Breast epithelium (tissue), 4 donors: ENCODE data around the gene TEC. TPM values are rescaled to one million over a fixed set of nuclear protein-coding genes. Genes with fewer than 3 reads are reported as not detected.

Experiments
- DNase-seq, 2 donors: peaks; one replicate each; pipeline ENCODE4 v3.0.0-alpha.2; 2019; ENCODE audit warnings: low spot score in 2 of 2
- H3K27ac ChIP-seq, 2 donors: fragments of 200-600 bp; sonication (generic) in 1 of 2; one replicate each; pipeline ENCODE4 v1.5.1; 2016 to 2019; ENCODE audit warnings: mild to moderate bottlenecking in 1 of 2
- H3K27me3 ChIP-seq, 2 donors: fragments of 200-600 bp; sonication (generic) in 1 of 2; one replicate each; pipeline versions ENCODE4 v1.5.1 to v1.6.0; 2017 to 2019; ENCODE audit warnings: control low read depth in 1 of 2, mild to moderate bottlenecking in 1 of 2
- H3K36me3 ChIP-seq: fragments of 200-600 bp; one replicate; pipeline ENCODE4 v1.5.1; 2019
- H3K4me1 ChIP-seq, 2 donors: fragments of 200-600 bp; sonication (generic); one replicate each; pipeline ENCODE4 v1.5.1; 2016 to 2019; ENCODE audit warnings: control low read depth in 1 of 2
- H3K4me3 ChIP-seq, 3 donors: fragments of 200-600 bp; sonication (generic); 1 replicate in 2 of 3; 2 replicates in 1 of 3; pipeline ENCODE4 v1.5.1; 2016 to 2019; ENCODE audit warnings: mild to moderate bottlenecking in 3 of 3, moderate library complexity in 2 of 3
- H3K9me3 ChIP-seq, 2 donors: fragments of 200-600 bp; sonication (generic) in 1 of 2; one replicate each; pipeline ENCODE4 v1.5.1; 2016 to 2019; ENCODE audit warnings: control low read depth in 1 of 2
- POLR2A ChIP-seq: fragments of 450-650 bp; IDR thresholded peaks from one replicate; pipeline ENCODE4 v1.6.1; 2016; ENCODE audit warnings: antibody characterized with exemption, mild to moderate bottlenecking, moderate library complexity
- POLR2AphosphoS5 ChIP-seq, 3 donors: sonication (generic); formaldehyde crosslinking; IDR thresholded peaks; one replicate each; pipeline ENCODE4 v1.6.1; 2017; ENCODE audit warnings: antibody characterized with exemption in 3 of 3
- intact Hi-C: fragments of 100-400 bp; cut with DNase I; formaldehyde crosslinking; loops from one replicate; pipeline ENCODE4 v1.15.1; 2023; ENCODE audit warnings: low total_unique reads
- total RNA-seq, 3 donors: library from RNA; depleted of rRNA; stranded (reverse); fragments of >200 nt; gene quantifications; one replicate each; pipeline ENCODE4 v1.1.0, GENCODE V29; 2016
- TF ChIP-seq, protein P1 (sequence below), 3 donors: fragments of 450-650 bp; IDR thresholded peaks; one replicate each; pipeline ENCODE4 v1.5.1; 2016 to 2017; ENCODE audit warnings: antibody characterized with exemption in 3 of 3, mild to moderate bottlenecking in 3 of 3, moderate library complexity in 3 of 3

TEC gene
- total RNA-seq, 3 donors from 2014 or later, result 2.9 to 5.4 (median 5.1) TPM

DNA sequence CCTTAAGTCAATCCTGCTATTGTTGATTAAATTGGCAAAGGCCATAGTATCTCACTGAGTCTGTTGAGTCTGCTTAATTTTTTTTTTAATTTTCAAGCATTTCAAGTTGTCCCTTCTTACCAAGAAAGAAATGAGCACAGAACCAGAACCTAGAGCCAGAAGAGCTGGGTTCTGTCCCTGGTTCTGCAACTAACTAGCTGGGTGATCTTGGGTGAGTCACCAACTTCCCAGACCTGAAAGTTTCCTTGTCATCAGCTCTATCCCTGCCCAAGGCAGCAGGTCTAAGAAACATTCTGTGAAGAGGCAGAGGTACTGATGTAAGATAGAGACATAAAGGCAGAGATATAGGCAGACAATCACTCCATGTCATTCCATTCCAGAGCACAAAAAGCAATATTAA lies 17.3 kb downstream of the TEC start:
- no peak for TF ChIP-seq POLR2A
- TF ChIP-seq, protein P1, sequence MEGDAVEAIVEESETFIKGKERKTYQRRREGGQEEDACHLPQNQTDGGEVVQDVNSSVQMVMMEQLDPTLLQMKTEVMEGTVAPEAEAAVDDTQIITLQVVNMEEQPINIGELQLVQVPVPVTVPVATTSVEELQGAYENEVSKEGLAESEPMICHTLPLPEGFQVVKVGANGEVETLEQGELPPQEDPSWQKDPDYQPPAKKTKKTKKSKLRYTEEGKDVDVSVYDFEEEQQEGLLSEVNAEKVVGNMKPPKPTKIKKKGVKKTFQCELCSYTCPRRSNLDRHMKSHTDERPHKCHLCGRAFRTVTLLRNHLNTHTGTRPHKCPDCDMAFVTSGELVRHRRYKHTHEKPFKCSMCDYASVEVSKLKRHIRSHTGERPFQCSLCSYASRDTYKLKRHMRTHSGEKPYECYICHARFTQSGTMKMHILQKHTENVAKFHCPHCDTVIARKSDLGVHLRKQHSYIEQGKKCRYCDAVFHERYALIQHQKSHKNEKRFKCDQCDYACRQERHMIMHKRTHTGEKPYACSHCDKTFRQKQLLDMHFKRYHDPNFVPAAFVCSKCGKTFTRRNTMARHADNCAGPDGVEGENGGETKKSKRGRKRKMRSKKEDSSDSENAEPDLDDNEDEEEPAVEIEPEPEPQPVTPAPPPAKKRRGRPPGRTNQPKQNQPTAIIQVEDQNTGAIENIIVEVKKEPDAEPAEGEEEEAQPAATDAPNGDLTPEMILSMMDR (IDR thresholded peaks at IDR 0.05), result no peak
- no peak for TF ChIP-seq POLR2AphosphoS5 (IDR thresholded peaks at IDR 0.05)
- Histone ChIP-seq H3K4me3 (no peak overlapping the region), H3K27me3 (no peaks in the 10 kb centered on the region), H3K9me3 (no peaks in the 10 kb centered on the region), H3K36me3 (no peaks in the 10 kb centered on the region), H3K4me1 (no peaks in the 10 kb centered on the region), H3K27ac (no peak overlapping the region)
- no peak for DNase-seq
- intact Hi-C loops, result no loop called here

DNA sequence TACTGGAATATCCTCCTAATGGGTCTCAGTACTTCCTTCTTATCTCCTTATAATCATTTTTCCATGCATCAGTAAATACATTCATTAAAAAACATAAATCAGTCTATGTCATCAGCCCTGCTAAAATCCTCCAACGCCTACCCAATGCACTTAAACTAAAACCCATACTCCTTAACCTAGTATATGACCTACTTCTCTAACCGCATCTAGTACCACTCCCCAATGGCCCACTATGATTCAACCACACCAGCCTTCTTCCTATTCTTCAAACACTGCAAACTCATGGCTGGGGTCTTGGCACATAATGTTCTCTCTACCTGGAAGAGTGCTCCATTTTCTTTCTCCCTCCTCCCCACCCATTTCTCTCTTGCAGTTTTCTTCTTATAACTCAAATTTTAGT lies 18.7 kb downstream of the TEC start:
- intact Hi-C loops, result no loop called here
- no peak for TF ChIP-seq POLR2AphosphoS5 (IDR thresholded peaks at IDR 0.05)
- TF ChIP-seq, protein P1 (IDR thresholded peaks at IDR 0.05), result no peak
- no peak for TF ChIP-seq POLR2A
- Histone ChIP-seq H3K9me3 (no peaks in the 10 kb centered on the region), H3K4me3 (no peak overlapping the region), H3K27ac (no peak overlapping the region), H3K36me3 (no peaks in the 10 kb centered on the region), H3K27me3 (no peaks in the 10 kb centered on the region), H3K4me1 (no peaks in the 10 kb centered on the region)
- no peak for DNase-seq

DNA sequence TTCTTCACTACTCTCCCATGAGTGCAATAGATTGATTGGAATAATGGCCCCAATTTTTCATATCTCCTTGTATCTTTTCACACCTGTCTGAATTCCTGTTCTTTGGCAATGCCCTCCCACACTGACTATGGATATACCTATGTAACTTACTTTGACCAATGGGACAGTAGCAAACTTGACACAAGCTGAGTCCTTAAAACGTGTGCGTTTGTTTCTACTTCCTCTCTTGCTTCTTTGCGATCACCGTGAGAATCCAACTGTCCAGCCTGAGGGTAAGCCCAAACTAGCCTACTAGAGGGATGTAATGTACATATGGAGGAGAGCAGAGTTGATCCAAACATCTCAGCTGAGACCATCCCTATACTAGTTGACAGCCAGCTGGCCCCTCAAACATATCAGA lies 19.3 kb downstream of the TEC start:
- H3K4me3 ChIP-seq, result no peak overlapping the region
- H3K36me3 ChIP-seq, result no peaks in the 10 kb centered on the region
- H3K27me3 ChIP-seq, result no peaks in the 10 kb centered on the region
- intact Hi-C loops, result no loop called here
- H3K9me3 ChIP-seq, result no peaks in the 10 kb centered on the region
- no peak overlapping the region for H3K27ac ChIP-seq
- no peaks in the 10 kb centered on the region for H3K4me1 ChIP-seq
- TF ChIP-seq POLR2A, result no peak
- no peak for TF ChIP-seq POLR2AphosphoS5 (IDR thresholded peaks at IDR 0.05)
- TF ChIP-seq, protein P1 (IDR thresholded peaks at IDR 0.05), result no peak
- DNase-seq, result no peak

DNA sequence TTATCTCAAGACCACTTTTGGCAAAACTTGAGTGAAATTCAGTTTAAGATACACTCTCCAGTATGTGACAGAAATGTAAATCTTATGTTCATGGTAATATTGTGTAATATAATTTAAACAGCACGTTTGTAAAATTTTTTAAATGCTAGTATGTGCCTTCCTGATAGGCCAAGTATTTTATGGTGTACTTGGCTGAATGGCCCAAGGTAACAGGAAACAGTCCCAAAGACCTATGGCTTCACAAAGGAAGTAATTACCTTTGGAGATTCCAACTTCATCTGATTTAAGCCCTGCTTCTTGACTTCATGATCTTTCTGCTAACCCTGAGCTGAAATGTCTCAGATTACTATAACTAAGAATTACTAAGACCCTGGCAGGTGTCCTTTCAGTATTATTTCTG lies 20.3 kb downstream of the TEC start:
- no peaks in the 10 kb centered on the region for H3K27me3 ChIP-seq
- no peak for DNase-seq
- H3K4me1 ChIP-seq, result no peaks in the 10 kb centered on the region
- no peaks in the 10 kb centered on the region for H3K9me3 ChIP-seq
- no peak overlapping the region for H3K4me3 ChIP-seq
- no peaks in the 10 kb centered on the region for H3K36me3 ChIP-seq
- no peak overlapping the region for H3K27ac ChIP-seq
- intact Hi-C loops, result no loop called here
- TF ChIP-seq, protein P1 (IDR thresholded peaks at IDR 0.05), result no peak
- TF ChIP-seq POLR2AphosphoS5 (IDR thresholded peaks at IDR 0.05) (no peak), POLR2A (no peak)

DNA sequence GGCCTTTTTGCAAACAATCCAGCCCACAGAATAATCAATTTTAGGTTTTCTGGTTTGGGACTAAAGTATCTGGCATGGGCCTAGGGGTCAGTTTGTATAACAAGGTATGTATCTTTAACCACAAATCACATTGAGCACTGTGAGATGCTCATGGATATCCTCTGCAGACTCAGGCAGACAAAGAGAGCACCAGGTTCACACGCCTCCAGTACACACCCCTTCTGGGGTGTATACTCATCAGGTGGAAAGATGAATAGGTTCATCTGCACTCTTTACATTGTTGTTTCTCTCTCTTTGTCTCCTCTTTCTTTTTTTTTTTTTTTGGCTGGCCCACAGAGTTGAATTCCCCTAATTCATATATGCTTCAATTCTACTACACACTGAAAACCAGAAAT lies 21.1 kb downstream of the TEC start:
- intact Hi-C loops, result no loop called here
- Histone ChIP-seq H3K36me3 (no peaks in the 10 kb centered on the region), H3K27ac (no peak overlapping the region), H3K4me3 (no peak overlapping the region), H3K4me1 (no peaks in the 10 kb centered on the region), H3K27me3 (no peaks in the 10 kb centered on the region), H3K9me3 (no peaks in the 10 kb centered on the region)
- no peak for TF ChIP-seq POLR2AphosphoS5 (IDR thresholded peaks at IDR 0.05)
- no peak for TF ChIP-seq POLR2A
- TF ChIP-seq, protein P1 (IDR thresholded peaks at IDR 0.05), result no peak
- no peak for DNase-seq
